Transverse colon (tissue), 4 donors: Measurements from ENCODE around the gene GDE1. TPM values are rescaled to one million over a fixed set of nuclear protein-coding genes. Genes with fewer than 3 reads are reported as not detected.

Experiments
- DNase-seq: peaks from one replicate; pipeline ENCODE4 v3.0.0-alpha.2; 2019
- H3K27ac ChIP-seq, 4 donors: fragments of 200-600 bp; sonication (generic); 2 replicates each; pipeline ENCODE4 v1.5.1; 2016 to 2018; ENCODE audit warnings: inconsistent platforms in 4 of 4
- H3K27me3 ChIP-seq: fragments of 200-600 bp; sonication (generic); 2 replicates; pipeline ENCODE4 v1.5.1; 2017; ENCODE audit warnings: inconsistent platforms
- H3K36me3 ChIP-seq, 4 donors: fragments of 200-600 bp; sonication (generic); 2 replicates each; pipeline ENCODE4 v1.5.1; 2017 to 2019; ENCODE audit warnings: inconsistent platforms in 4 of 4
- H3K4me1 ChIP-seq, 4 donors: fragments of 200-600 bp; sonication (generic); 2 replicates each; pipeline ENCODE4 v1.5.1; 2017 to 2020; ENCODE audit warnings: inconsistent platforms in 4 of 4
- H3K4me3 ChIP-seq, 4 donors: fragments of 200-600 bp; sonication (generic); 1 replicate in 1 of 4; 2 replicates in 3 of 4; pipeline versions ENCODE4 v1.5.1 to v1.6.1; 2017 to 2019; ENCODE audit warnings: inconsistent platforms in 4 of 4
- H3K9me3 ChIP-seq, 2 donors: fragments of 200-600 bp; sonication (generic); 2 replicates each; pipeline ENCODE4 v1.5.1; 2017 to 2019; ENCODE audit warnings: inconsistent platforms in 2 of 2
- EP300 ChIP-seq: sonication (generic); formaldehyde crosslinking; IDR thresholded peaks from one replicate; pipeline ENCODE4 v1.6.1; 2017; ENCODE audit warnings: antibody characterized with exemption, low read depth
- POLR2A ChIP-seq: fragments of 450-650 bp; IDR thresholded peaks from one replicate; pipeline ENCODE4 v1.6.1; 2016; ENCODE audit warnings: antibody characterized with exemption, mild to moderate bottlenecking, moderate library complexity
- POLR2AphosphoS5 ChIP-seq, 3 donors: sonication (generic); formaldehyde crosslinking; IDR thresholded peaks; one replicate each; pipeline ENCODE4 v1.6.1; 2016; ENCODE audit warnings: antibody characterized with exemption in 3 of 3
- WGBS, 2 donors: methylation state at CpG; one replicate each; pipeline ENCODE4 v1.1.5; 2018; ENCODE audit warnings: low coverage in 1 of 2; 5-methylcytosine and 5-hydroxymethylcytosine counted together
- in situ Hi-C, 4 donors: fragments of 200-750 bp; cut with MboI; loops; one replicate each; pipeline versions ENCODE4 v1.15.0 to v1.15.1; 2017; ENCODE audit warnings: low sequenced_read_pairs in 3 of 4, low pct_ligation_motif_present in 1 of 4, low pct_unique_long_range_greater_than_20kb in 1 of 4
- intact Hi-C: fragments of 100-400 bp; cut with DNase I; formaldehyde crosslinking; loops from one replicate; pipeline ENCODE4 v1.15.1; 2023; ENCODE audit warnings: low total_unique reads
- total RNA-seq, 4 donors: library from RNA; depleted of rRNA; stranded (reverse); fragments of >200 nt; gene quantifications; one replicate each; pipeline ENCODE4 v1.1.0, GENCODE V29; 2016
- TF ChIP-seq, protein P1 (sequence below), 5 experiments: fragments of 200-600 bp in 3 of 5; fragments of 450-650 bp in 2 of 5; sonication (generic) in 3 of 5; IDR thresholded peaks; 1 replicate in 2 of 5; 2 replicates in 3 of 5; pipeline ENCODE4 v1.5.1; 2016 to 2017; ENCODE audit warnings: antibody characterized with exemption in 5 of 5, inconsistent platforms in 3 of 5, mild to moderate bottlenecking in 2 of 5, moderate library complexity in 1 of 5

GDE1 gene
- total RNA-seq, 4 donors from 2014 or later = 47.5 to 120 (median 96.8) TPM

DNA sequence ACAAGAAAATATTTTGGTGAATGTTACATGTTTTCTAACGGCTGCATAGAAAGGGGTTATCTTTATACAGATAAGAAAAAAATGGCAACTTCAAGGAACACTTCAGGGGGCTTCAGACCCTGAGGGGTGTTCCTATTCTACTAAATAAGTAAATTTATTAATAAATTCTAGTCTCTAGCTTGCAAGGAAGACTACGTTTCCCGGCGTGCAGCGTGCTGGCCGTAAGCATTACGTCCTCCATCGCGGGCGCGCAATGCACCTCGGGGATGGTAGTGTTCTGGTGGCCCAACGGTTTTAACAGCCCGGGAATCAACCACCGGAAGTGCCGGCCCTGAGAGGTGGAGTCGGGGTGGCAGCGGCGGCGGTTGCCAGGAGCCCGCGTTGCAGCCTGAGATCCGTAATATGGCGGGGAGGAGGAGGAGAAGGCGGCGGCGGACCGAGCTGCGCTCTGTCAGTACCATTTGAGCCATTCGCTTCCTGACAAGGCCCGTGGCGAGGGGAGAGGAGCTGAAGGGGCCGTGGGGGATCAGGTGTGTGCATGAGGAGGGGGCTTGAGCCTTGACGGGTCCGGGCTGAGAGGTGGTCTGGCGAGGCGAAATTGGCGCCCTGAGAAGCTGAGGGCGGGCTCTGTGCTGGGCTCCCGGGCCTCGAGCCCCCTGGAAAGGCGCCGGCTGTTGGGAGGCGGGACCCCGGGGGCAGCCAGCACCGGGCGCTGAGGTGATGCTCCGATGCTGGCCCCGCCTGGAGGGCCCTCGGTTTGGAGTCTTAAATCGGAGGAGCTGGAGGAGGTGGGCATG is 1.9 kb upstream of the GDE1 start, which contains the start of gene CCP110:
Gene CCP110 (plus strand): TSS at position 384 of the 797 bp plus-strand sequence. CDS start 3,940 bp downstream, outside the sequence.
- in situ Hi-C loops = loop anchor here in 2 of 4 donors (25.0 kb wide), 1 partner anchor 436 kb away; no protein-coding TSS in a partner anchor
- peak within 1 kb of the TSS; percentile 63 to 93 (median 75) for H3K4me3 ChIP-seq
- no peaks in the 10 kb centered on the region for H3K9me3 ChIP-seq
- H3K4me1 ChIP-seq = peaks cover 13 to 51% (median 32%) of the 10 kb centered on the region in 4 donors
- peaks cover 0 to 10% (median 2%) of the 10 kb centered on the region in 4 donors for H3K36me3 ChIP-seq
- WGBS, 2 donors = 1 to 55% methylated on average over 1 to 51 of the region's 51 CpGs
- H3K27ac ChIP-seq = peak within 1 kb of the TSS; percentile 77 to 99 (median 88)
- H3K27me3 ChIP-seq = no peaks in the 10 kb centered on the region
- TF ChIP-seq EP300 = no peak
- TF ChIP-seq POLR2AphosphoS5 (IDR thresholded peaks at IDR 0.05) = peak; percentile 74 to 82 (median 78)
- peak; percentile 75 for TF ChIP-seq POLR2A
- DNase-seq = peak; percentile 97
- intact Hi-C loops = loop anchor here (5.0 kb wide), 1 partner anchor 34 kb away; the partner anchor contains the start of gene VPS35L

DNA sequence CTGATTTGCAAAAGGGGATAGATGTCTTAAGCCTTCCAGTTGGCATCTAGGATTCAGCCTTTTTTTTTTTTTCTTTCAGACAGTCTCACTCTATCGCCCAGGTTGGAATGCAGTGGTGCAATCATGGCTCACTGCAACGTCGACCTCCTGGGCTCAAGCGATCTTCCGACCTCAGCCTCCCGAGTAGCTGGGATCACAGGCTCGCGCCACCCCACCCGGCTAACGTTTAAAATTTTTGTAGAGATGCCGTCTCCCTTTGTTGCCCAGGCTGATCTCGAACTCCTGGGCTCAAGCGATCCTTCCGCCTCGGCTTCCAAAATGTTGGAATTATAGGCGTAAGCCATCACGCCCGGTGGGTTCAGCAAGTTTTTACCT is 1.3 kb upstream of the GDE1 start:
- in situ Hi-C loops (loop anchor here in 2 of 4 donors (25.0 kb wide), 1 partner anchor 436 kb away; no protein-coding TSS in a partner anchor), intact Hi-C loops (loop anchor here (5.0 kb wide), 1 partner anchor 34 kb away; the partner anchor contains the start of gene VPS35L)
- H3K27ac ChIP-seq = peak overlapping the region in 3 of 4 donors; percentile 79 to 96 (median 82)
- DNase-seq = no peak
- 69 to 88% methylated on average over 6 to 18 of the region's 18 CpGs for WGBS, 2 donors
- no peak overlapping the region for H3K4me3 ChIP-seq
- peaks cover 14 to 57% (median 35%) of the 10 kb centered on the region in 4 donors for H3K4me1 ChIP-seq
- no peaks in the 10 kb centered on the region for H3K27me3 ChIP-seq
- TF ChIP-seq POLR2A = no peak
- TF ChIP-seq, protein P1, sequence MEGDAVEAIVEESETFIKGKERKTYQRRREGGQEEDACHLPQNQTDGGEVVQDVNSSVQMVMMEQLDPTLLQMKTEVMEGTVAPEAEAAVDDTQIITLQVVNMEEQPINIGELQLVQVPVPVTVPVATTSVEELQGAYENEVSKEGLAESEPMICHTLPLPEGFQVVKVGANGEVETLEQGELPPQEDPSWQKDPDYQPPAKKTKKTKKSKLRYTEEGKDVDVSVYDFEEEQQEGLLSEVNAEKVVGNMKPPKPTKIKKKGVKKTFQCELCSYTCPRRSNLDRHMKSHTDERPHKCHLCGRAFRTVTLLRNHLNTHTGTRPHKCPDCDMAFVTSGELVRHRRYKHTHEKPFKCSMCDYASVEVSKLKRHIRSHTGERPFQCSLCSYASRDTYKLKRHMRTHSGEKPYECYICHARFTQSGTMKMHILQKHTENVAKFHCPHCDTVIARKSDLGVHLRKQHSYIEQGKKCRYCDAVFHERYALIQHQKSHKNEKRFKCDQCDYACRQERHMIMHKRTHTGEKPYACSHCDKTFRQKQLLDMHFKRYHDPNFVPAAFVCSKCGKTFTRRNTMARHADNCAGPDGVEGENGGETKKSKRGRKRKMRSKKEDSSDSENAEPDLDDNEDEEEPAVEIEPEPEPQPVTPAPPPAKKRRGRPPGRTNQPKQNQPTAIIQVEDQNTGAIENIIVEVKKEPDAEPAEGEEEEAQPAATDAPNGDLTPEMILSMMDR (IDR thresholded peaks at IDR 0.05) = no peak
- no peak for TF ChIP-seq EP300
- H3K9me3 ChIP-seq = no peaks in the 10 kb centered on the region
- peaks cover 0 to 4% (median 0%) of the 10 kb centered on the region in 4 donors for H3K36me3 ChIP-seq

DNA sequence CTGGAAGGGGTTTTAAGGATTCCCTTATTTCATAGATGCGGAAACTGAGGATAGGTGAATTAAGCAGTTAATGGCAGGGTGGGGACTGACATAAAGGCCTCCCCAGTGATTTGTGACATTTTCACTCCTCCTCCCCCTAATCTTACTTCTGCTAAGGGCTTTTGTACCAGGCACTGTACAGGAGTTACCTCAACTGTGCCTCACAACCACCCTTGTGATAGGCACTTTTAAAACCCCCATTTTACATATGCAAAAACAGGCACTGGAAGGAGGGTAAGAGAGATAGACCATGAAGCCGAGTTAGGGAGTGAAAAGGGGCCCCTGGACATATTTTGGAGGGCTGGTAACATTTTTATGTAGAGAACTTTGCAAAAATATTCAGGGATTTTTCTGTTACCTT is 862 bp upstream of the GDE1 start:
- DNase-seq = no peak
- in situ Hi-C loops (loop anchor here in 2 of 4 donors (25.0 kb wide), 1 partner anchor 435 kb away; no protein-coding TSS in a partner anchor), intact Hi-C loops (loop anchor here (5.0 kb wide), 1 partner anchor 35 kb away; the partner anchor contains the start of gene VPS35L)
- TF ChIP-seq POLR2A (no peak), EP300 (no peak), POLR2AphosphoS5 (IDR thresholded peaks at IDR 0.05) (no peak)
- TF ChIP-seq, protein P1 (IDR thresholded peaks at IDR 0.05) = no peak
- Histone ChIP-seq H3K4me1 (peaks cover 14 to 61% (median 37%) of the 10 kb centered on the region in 4 donors), H3K27ac (peak overlapping the region in 3 of 4 donors; percentile 96 to 99 (median 97)), H3K9me3 (no peaks in the 10 kb centered on the region), H3K36me3 (peaks cover 0 to under 1% (median 0%) of the 10 kb centered on the region in 4 donors), H3K4me3 (no peak overlapping the region), H3K27me3 (no peaks in the 10 kb centered on the region)
- 90 to 100% methylated on average over 2 of the region's 2 CpGs for WGBS, 2 donors

DNA sequence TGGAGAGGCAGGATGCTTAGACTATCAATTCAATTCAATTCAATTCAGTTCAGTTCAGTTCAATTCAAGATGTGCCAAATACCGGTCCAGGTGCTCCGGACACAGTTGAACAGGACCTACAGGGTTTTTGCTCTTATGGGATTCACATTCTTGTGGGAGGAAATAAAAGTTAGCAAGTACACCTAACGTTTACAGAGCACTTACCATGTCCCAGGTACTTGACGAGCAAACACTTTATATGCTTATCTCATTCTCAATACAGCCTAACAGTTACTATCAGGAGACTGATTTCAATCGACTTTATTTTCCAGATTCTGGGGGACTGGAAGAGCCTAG is 467 bp upstream of the GDE1 start:
- intact Hi-C loops = loop anchor here (5.0 kb wide), 1 partner anchor 35 kb away; the partner anchor contains the start of gene VPS35L
- Histone ChIP-seq H3K4me3 (no peak overlapping the region), H3K27ac (peak overlapping the region; percentile 96 to 99 (median 98)), H3K4me1 (peaks cover 14 to 65% (median 39%) of the 10 kb centered on the region in 4 donors), H3K36me3 (no peaks in the 10 kb centered on the region), H3K27me3 (no peaks in the 10 kb centered on the region), H3K9me3 (no peaks in the 10 kb centered on the region)
- no peak for DNase-seq
- WGBS, 2 donors = 25 to 48% methylated on average over 3 to 5 of the region's 5 CpGs
- no peak for TF ChIP-seq EP300
- TF ChIP-seq, protein P1 (IDR thresholded peaks at IDR 0.05) = no peak
- TF ChIP-seq POLR2AphosphoS5 (IDR thresholded peaks at IDR 0.05) = no peak
- no peak for TF ChIP-seq POLR2A
- in situ Hi-C loops = loop anchor here in 2 of 4 donors (25.0 kb wide), 1 partner anchor 435 kb away; no protein-coding TSS in a partner anchor
